HG03521 (cell line): ENCODE measurements around the gene BCKDHB.
"Not testable (repeated sequence)": the region's sequence is repeated elsewhere in the genome, so short reads cannot be mapped to it uniquely, and the experiment has no call there.

Experiments
- ATAC-seq: cut with Tn5 transposase; IDR thresholded peaks from one replicate; pipeline ENCODE4 v1.9.1; 2021; ENCODE audit warnings: mild to moderate bottlenecking, moderate library complexity; ENCODE audit not compliant: unreplicated experiment

Gene BCKDHB

GRCh38 chr6:80254716-80255115 lies 148.2 kb downstream of the BCKDHB start:
- ATAC-seq, result no peak

GRCh38 chr6:80256691-80257090 lies 150.2 kb downstream of the BCKDHB start:
- ATAC-seq, result no peak

- no peak for ATAC-seq
Observed at GRCh38 chr6:80259118-80259517, 152.6 kb downstream of the BCKDHB start.

GRCh38 chr6:80263585-80263984 lies 157.1 kb downstream of the BCKDHB start:
- no peak for ATAC-seq

GRCh38 chr6:80268865-80269730 lies 162.6 kb downstream of the BCKDHB start:
- ATAC-seq, result no peak

GRCh38 chr6:80271074-80271473 lies 164.6 kb downstream of the BCKDHB start:
- ATAC-seq, result no peak

GRCh38 chr6:80272988-80273387 lies 166.5 kb downstream of the BCKDHB start:
- ATAC-seq, result no peak

GRCh38 chr6:80276861-80277260 lies 170.4 kb downstream of the BCKDHB start:
- no peak for ATAC-seq

- no peak for ATAC-seq
Observed at GRCh38 chr6:80277501-80277900, 171.0 kb downstream of the BCKDHB start.

- ATAC-seq, result no peak
Observed at GRCh38 chr6:80280262-80281010, 174.0 kb downstream of the BCKDHB start.

- no peak for ATAC-seq
Observed at GRCh38 chr6:80282913-80283554, 176.6 kb downstream of the BCKDHB start.

- no peak for ATAC-seq
Observed at GRCh38 chr6:80287112-80287511, 180.6 kb downstream of the BCKDHB start.

GRCh38 chr6:80287607-80288006 lies 181.1 kb downstream of the BCKDHB start:
- ATAC-seq, result no peak

GRCh38 chr6:80289727-80290126 lies 183.3 kb downstream of the BCKDHB start:
- ATAC-seq, result no peak

- not testable (repeated sequence) for ATAC-seq
Observed at GRCh38 chr6:80294531-80294930, 188.1 kb downstream of the BCKDHB start.

- ATAC-seq, result no peak
Observed at GRCh38 chr6:80302716-80303115, 196.2 kb downstream of the BCKDHB start.

- ATAC-seq, result no peak
Observed at GRCh38 chr6:80304014-80304413, 197.5 kb downstream of the BCKDHB start.

- no peak for ATAC-seq
Observed at GRCh38 chr6:80314531-80314930, 208.1 kb downstream of the BCKDHB start.

GRCh38 chr6:80316686-80317231 lies 210.3 kb downstream of the BCKDHB start:
- ATAC-seq, result no peak

- no peak for ATAC-seq
Observed at GRCh38 chr6:80319196-80319595, 212.7 kb downstream of the BCKDHB start.

GRCh38 chr6:80321011-80321410 lies 214.5 kb downstream of the BCKDHB start:
- ATAC-seq, result no peak
